NCI-H2107 treated with DMSO at 0.1 percent for 48 hours (cell line): ENCODE data around the gene DNAJC6.

ENCODE experiments used
- DNase-seq: peaks from one replicate; lab custom pipeline; 2025; ENCODE audit not compliant: unreplicated experiment; lab: John Stamatoyannopoulos, UW

Gene DNAJC6

GRCh38 chr1:65292861-65293593 lies 16.3 kb upstream of the DNAJC6 start:
- no peak for DNase-seq

DNA sequence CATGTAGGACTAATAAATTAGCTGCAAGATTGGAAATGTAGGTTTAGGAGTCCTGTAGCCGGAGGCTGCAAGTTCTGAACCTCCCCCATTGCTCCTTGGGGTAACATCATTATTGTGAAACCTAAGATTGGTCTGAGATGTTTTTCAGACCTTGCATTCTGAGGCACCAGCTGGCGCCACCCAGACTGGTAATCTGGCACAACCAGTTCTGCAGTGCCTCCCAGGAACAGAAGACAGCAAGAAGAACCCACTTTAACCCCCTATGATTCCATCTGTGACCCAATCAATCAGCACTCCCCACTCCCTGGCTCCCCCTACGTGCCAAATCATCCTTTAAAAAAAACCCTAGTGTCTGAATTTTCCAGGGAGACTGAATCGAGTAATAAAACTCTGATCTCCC lies 11.6 kb upstream of the DNAJC6 start:
- DNase-seq: no peak

GRCh38 chr1:65299328-65299727 lies 10.0 kb upstream of the DNAJC6 start:
- DNase-seq: no peak

GRCh38 chr1:65308781-65309303 lies 501 bp upstream of the DNAJC6 start:
- DNase-seq: no peak

GRCh38 chr1:65310078-65310587 lies 790 bp downstream of the DNAJC6 start:
- peak; percentile 78 for DNase-seq

DNA sequence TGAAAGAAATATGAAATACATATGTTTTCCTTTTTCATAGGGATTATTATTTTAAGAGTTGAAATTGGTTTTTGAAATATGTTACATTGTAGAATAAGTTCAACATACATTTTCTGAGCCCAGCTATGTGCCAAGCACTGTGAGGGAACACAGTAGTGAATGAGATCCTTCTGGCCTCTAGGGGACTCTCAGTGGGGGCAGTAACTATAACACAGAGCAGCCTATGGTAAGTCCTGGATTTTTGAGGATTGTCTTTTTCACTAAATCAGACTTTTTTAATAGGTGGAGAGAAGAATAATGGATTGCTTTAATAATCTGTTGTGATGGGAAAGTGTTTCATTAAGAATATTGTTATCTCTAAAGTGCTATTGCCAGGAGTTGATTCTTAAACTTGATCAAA lies 2.4 kb downstream of the DNAJC6 start:
- DNase-seq: no peak

GRCh38 chr1:65316233-65316632 lies 6.9 kb downstream of the DNAJC6 start:
- no peak for DNase-seq

DNA sequence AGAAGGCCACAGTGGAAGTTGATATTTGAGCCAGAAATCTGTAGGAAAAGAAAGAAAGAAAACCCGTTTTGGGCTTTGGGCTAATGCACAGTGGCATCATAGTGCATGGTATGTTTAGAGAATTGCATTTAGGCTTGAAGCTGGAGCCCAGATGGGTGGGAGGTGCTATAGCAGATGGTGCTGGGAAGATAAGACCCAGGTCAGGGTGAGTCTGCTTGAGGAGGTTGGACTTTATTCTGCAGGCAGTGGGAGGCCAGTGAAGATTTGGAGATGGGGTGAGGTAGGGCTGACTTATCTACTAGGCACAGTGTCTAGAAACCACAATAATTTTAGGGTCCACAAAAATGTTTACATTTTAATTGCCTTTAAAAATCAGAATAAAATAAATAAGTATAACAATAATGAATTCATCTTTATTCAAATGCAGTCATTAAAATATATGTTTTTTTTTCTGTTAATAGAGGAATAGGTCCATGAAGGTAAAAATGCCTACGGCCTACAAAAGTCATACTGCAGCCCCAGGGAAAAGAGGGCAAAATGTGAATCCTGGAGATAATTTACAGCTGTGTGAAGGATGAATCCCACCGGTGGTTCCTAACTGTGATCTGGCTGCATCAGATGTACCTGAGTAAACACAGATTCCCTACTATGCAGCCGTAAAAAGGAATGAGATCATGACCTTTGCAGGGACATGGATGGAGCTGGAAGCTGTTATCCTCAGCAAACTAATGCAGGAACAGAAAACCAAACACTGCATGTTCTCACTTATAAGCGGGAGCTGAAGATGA lies 8.7 kb downstream of the DNAJC6 start:
- DNase-seq: no peak

DNA sequence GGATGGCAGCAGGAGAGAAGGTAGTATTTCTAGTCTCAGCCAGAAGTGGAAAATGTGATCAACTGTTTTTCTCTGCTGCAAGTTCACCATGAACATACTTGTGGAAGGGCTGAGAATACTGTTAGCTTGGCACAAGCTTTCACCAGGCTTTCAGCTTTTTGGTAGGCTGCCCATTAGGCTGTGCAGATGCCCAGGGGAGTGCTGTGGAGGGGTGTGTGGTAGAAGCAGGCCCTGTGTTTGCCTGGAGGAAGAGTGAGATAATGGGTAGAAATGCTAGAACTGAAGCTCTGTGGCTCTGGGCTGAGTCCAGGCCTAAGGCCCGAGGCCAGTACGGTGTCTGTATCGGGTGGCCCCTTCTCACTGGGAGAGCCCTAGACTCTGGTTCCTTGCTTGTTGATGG lies 9.8 kb downstream of the DNAJC6 start:
- DNase-seq: no peak

DNA sequence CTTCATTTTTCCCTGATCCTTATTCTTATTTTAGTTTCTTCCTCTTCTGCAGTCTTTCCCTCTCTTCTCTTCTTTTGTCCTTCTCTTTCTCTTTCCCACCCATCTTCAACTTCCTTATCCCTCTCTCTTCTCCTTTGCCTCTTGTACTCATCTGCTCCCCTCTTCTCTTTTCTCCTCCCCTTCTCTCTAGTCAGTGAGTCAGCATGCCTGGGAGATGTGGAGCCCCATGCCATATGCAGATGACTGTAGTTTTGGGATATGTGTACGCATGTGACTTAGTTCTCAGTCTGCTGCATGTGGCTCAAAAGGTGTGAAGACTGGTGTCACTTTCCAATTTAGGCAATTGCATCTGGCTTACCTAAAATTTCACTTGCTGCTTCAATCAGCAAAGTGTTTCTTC lies 10.4 kb downstream of the DNAJC6 start:
- no peak for DNase-seq

DNA sequence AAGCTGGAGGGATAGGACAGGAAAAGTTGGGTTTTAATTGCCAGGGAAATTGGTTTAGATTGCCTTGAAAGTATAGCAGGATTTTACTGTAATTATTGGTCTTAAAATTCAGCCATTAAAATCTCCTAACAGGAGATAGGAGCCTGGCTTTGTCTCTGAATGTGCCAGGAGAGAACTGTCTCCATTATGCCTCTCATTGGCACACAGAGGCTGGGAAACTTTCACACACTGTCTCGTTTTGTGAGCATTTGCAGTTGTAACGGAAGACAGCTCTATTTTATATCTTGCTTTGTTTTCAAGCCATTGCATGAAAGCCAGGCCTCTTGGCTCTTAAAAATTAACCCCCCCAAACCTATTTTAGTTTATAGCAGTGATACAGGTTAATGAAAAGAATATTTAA lies 12.5 kb downstream of the DNAJC6 start:
- no peak for DNase-seq

DNA sequence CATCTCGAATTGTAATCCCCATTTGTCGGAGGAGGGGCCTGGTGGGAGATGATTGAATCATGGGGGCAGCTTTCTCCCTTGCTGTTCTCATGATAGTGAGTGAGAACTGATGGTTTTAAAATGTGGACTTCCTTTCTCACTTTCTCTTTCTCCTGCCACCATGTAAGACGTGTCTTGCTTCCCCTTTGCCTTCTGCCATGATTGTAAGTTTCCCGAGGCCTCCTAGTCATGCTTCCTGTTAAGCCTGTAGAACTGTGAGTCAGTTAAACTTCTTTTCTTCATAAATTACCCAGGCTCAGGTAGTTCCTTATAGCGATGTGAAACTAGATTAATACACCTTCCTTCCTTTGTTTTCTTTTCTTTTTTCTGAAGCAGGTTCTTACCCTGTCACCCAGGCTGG lies 13.9 kb downstream of the DNAJC6 start:
- no peak for DNase-seq

GRCh38 chr1:65330021-65330420 lies 20.7 kb downstream of the DNAJC6 start:
- DNase-seq: no peak

DNA sequence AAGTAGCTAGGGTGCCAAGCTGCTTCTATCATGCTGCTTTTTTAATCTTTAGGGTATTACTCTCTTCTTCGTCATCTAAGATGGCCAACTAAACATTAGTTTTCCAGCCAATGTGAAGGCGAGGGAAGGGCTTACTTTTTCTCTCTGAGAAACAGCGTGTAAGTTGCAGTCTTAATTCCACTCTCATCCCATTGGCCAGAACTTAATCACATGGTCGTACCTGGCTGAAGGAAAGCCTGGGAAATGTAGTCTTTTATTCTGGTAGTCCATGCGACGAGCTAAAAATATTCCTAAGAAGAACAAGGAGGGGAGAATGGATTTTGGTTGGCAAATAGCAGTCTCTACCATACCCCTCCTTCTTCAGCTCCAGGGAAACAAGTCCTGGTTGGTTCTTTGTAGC lies 21.5 kb downstream of the DNAJC6 start:
- DNase-seq: no peak

- no peak for DNase-seq
Measured at GRCh38 chr1:65332821-65333220, 23.5 kb downstream of the DNAJC6 start.

- no peak for DNase-seq
Measured at GRCh38 chr1:65334081-65334480, 24.7 kb downstream of the DNAJC6 start.

DNA sequence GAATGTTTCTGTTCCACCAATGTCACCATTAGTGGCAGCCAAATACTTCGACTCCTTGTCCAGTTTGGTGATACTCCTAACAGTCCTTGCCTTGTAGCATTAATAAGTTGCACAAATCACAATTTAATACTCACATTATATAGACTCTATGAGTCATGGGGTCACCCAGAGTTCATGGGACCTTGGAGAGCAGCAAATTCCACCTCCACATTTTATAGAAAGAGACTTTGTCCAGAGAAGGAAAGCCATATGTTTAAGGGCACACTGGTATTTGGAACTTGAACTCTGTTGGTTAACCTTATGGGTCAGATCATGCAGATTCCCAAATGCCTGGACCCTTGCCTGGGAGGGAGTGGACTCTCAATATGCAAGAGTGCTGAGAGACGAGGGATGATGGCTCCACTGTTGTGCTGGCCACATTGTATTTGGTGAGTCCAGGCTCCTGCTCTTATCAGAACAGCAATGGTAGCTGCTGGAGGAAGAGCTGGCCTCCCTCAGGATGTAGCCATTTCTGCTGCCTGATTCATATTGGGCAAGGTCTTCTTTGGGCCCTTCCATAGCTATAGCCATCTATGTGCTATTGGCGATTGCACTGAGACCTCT lies 30.6 kb downstream of the DNAJC6 start:
- no peak for DNase-seq

DNA sequence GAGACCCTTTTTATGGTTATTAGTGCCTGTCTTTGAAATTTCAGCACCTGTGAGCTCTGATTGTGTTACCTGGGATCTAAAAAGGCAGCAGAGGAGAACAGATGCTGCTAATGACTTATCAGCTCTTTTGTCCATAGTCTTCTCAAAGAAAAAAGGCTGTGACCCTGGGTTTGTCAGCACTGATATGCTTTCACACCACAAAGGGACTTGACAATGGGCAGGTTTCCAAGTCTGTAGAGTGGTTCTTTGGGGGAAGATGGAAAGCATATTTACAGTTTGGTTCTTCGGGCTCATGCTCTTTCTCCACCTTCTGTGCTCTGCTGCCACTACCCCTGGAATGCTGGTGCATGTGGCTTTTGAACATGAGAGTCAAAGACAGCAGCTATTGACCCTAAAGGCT lies 32.0 kb downstream of the DNAJC6 start:
- DNase-seq: peak; percentile 93

- DNase-seq: no peak
Measured at GRCh38 chr1:65343286-65343685, 33.9 kb downstream of the DNAJC6 start.

DNA sequence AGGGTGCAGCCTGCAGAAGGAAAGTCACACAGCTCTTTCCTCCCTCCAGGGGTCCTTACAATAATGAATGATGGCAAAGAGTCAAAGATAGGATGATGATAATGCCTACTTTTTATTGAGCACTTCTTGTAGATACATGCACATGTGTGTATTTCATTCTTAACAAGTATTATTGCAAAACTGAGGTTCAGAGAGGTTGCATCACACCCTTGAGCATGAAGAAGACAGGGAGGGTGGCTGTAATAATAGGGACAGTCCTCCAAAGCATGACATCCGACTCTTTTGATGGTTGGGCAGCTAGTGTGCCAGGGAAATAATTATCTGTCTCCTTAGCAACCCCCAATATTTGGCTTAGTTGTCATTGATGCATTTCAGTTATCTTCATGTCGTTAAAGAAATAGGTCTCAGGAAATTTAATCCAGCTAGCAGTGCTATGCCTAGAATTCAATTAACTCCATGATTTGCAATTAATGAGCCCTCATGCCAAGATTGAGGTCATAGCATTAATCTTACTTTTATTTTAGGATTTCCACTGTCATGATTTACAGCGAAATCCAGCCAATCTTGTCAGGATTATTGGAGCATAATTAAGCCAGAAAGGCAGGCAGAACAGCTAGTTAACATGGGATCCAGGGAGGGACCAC lies 35.0 kb downstream of the DNAJC6 start:
- no peak for DNase-seq

DNA sequence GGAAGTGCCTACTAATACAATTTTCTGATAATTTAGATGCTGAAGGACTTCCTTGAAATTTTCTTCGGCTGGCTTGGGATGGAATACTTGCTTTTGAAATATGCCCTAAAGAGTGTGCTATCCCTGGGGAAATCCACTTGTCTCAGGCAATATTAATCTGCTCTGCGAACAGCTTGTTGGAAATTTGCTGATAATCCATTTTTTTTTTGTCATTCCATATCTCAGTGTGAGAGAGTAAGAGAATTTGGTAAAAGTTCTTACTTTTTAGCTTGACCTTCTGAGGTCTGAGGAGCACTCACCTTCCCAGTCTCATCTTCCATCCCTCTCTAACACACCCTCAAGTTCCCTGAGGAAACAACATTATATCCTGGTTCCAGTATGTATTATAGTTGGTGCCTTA lies 36.8 kb downstream of the DNAJC6 start:
- no peak for DNase-seq
